WI38 (cell line): ENCODE results near the gene SCRG1.

Experiments
- H3K4me3 ChIP-seq: 2 replicates; pipeline ENCODE4 v1.5.1; 2011; ENCODE audit warnings: low read depth, mild to moderate bottlenecking, control low read depth, low read length
- CTCF ChIP-seq: IDR thresholded peaks from 2 replicates; pipeline ENCODE4 v1.5.1; 2012; ENCODE audit warnings: low read depth, mild to moderate bottlenecking, control low read depth, low read length

Gene SCRG1

GRCh38 chr4:173420324-173420752, 21.4 kb upstream of the SCRG1 start:
- 0 out of 2 replicates have a peak, but pooled peaks have one; percentile 8 for TF ChIP-seq CTCF

GRCh38 chr4:173418639-173419038, 19.7 kb upstream of the SCRG1 start:
- TF ChIP-seq CTCF = no peak
- H3K4me3 ChIP-seq = no peak overlapping the region

More at GRCh38 chr4:173420324-173420752, 21.4 kb upstream of the SCRG1 start:
- no peak overlapping the region for H3K4me3 ChIP-seq

- H3K4me3 ChIP-seq = no peak overlapping the region
- no peak for TF ChIP-seq CTCF
Measured at GRCh38 chr4:173417833-173418232, 18.9 kb upstream of the SCRG1 start.

GRCh38 chr4:173415885-173416653, 17.2 kb upstream of the SCRG1 start:
- TF ChIP-seq CTCF = no peak
- no peak overlapping the region for H3K4me3 ChIP-seq

GRCh38 chr4:173415092-173415491, 16.2 kb upstream of the SCRG1 start:
- no peak overlapping the region for H3K4me3 ChIP-seq
- TF ChIP-seq CTCF = no peak

GRCh38 chr4:173414456-173414855, 15.5 kb upstream of the SCRG1 start:
- no peak for TF ChIP-seq CTCF

GRCh38 chr4:173413036-173413435, 14.1 kb upstream of the SCRG1 start:
- H3K4me3 ChIP-seq = no peak overlapping the region
- no peak for TF ChIP-seq CTCF

More at GRCh38 chr4:173414456-173414855, 15.5 kb upstream of the SCRG1 start:
- no peak overlapping the region for H3K4me3 ChIP-seq
